DOHH2 (cell line): Measurements from ENCODE around the gene ANKRD13B.

Source experiments
- H3F3A ChIP-seq: fragments of 200-600 bp; sonication (generic), shearing (Covaris generic); 2 replicates; pipeline ENCODE4 v1.6.0; 2016; ENCODE audit warnings: antibody characterized with exemption, mild to moderate bottlenecking; ENCODE audit not compliant: control insufficient read depth, insufficient read depth
- H3K27ac ChIP-seq: fragments of 200-600 bp; sonication (generic); 2 replicates; pipeline ENCODE4 v1.5.1; 2014; ENCODE audit warnings: low read depth, mild to moderate bottlenecking, low read length, moderate library complexity
- H3K27me3 ChIP-seq: fragments of 200-600 bp; sonication (generic); 2 replicates; pipeline ENCODE4 v1.6.1; 2014; ENCODE audit warnings: mild to moderate bottlenecking, low read length, mixed read lengths; ENCODE audit not compliant: control insufficient read depth
- H3K36me3 ChIP-seq: fragments of 200-600 bp; sonication (generic); 2 replicates; pipeline ENCODE4 v1.6.1; 2014; ENCODE audit warnings: mild to moderate bottlenecking, low read length, moderate library complexity, mixed read lengths; ENCODE audit not compliant: control insufficient read depth
- H3K4me1 ChIP-seq: fragments of 200-600 bp; sonication (generic); 2 replicates; pipeline ENCODE4 v1.6.1; 2014; ENCODE audit warnings: mild to moderate bottlenecking, low read length, mixed read lengths; ENCODE audit not compliant: control insufficient read depth
- H3K4me2 ChIP-seq: fragments of 200-600 bp; sonication (generic); 2 replicates; pipeline ENCODE4 v1.6.0; 2014; ENCODE audit warnings: mild to moderate bottlenecking, low read length, moderate library complexity
- H3K4me3 ChIP-seq: fragments of 200-600 bp; sonication (generic); 2 replicates; pipeline ENCODE4 v1.5.1; 2014; ENCODE audit warnings: mild to moderate bottlenecking, low read length, mixed read lengths
- H3K79me2 ChIP-seq: fragments of 200-600 bp; sonication (generic); 2 replicates; pipeline ENCODE4 v1.6.1; 2014; ENCODE audit warnings: mild to moderate bottlenecking, low read length, mixed read lengths; ENCODE audit not compliant: control insufficient read depth
- H3K9me2 ChIP-seq: fragments of 200-600 bp; sonication (generic); replicated peaks from 2 replicates; pipeline ENCODE4 v1.6.1; 2014; ENCODE audit warnings: mild to moderate bottlenecking, low read length, mixed read lengths; ENCODE audit not compliant: control insufficient read depth
- H3K9me3 ChIP-seq: fragments of 200-600 bp; sonication (generic); 2 replicates; pipeline ENCODE4 v1.6.1; 2014; ENCODE audit warnings: antibody characterized with exemption, low read length, mixed read lengths; ENCODE audit not compliant: control insufficient read depth, insufficient read depth
- H4K20me1 ChIP-seq: fragments of 200-600 bp; sonication (generic); 2 replicates; pipeline ENCODE4 v1.6.0; 2014; ENCODE audit warnings: low read depth, mild to moderate bottlenecking, antibody characterized with exemption, low read length, moderate library complexity; ENCODE audit not compliant: control insufficient read depth, insufficient read depth
- CTCF ChIP-seq: fragments of 200-600 bp; sonication (generic); IDR thresholded peaks from one replicate; pipeline ENCODE4 v1.5.1; 2014; ENCODE audit warnings: antibody characterized with exemption, mild to moderate bottlenecking, low read depth, low read length; ENCODE audit not compliant: poor library complexity, severe bottlenecking
- EZH2phosphoT487 ChIP-seq: fragments of 200-600 bp; sonication (generic); IDR thresholded peaks from 2 replicates; pipeline ENCODE4 v1.6.1; 2017; ENCODE audit warnings: borderline replicate concordance, mild to moderate bottlenecking, antibody characterized with exemption, low read length, moderate library complexity, mixed read lengths

Gene ANKRD13B

DNA sequence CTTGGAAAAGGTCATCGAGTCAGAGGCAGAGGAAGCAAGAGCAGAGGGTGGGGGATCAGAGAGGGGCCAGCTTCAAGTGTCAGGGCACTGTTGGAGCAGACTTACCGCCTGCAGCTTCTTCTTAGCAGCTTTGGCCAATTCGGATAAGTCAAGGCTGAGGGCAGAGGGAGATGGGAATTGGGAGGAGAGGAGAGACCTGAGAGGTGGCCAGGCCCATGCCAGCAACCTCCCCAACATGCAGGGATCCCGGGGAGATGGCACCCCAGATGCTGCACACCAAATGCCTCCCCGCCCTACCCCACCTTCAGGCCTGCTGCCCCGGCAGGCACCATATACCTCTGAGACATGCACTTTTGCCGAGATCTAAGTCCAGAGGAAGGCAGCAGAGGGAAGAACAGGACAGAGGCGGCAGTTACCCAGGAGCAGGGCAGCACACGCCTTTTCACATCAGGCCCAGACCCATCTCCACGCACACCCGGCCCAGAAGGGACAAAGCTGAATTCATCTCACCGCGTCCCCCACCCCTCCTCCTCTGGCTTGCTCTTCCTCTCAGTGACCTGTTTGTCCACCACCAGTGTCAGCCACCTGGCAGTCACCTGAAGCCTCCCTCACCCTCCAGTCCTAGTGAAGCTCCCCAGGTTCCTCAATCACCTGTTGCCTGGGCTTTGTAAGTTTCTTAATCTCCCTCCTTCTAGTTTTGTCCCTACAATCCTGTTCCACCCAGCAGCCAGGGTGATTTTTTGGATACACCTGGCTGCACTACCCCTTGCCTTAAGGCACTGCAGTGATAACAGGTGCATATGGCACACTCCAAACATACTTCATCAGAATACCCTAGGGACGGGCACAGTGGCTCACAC is 14.1 kb upstream of the ANKRD13B start:
- Histone ChIP-seq H3K9me2 (no peaks in the 10 kb centered on the region), H3K36me3 (peaks cover 92% of the 10 kb centered on the region), H3F3A (no peaks in the 10 kb centered on the region), H4K20me1 (no peaks in the 10 kb centered on the region), H3K27me3 (no peaks in the 10 kb centered on the region), H3K4me3 (no peak overlapping the region), H3K4me1 (peaks cover 21% of the 10 kb centered on the region), H3K4me2 (no peak overlapping the region), H3K9me3 (no peaks in the 10 kb centered on the region), H3K79me2 (peaks cover 14% of the 10 kb centered on the region), H3K27ac (no peak overlapping the region)
- TF ChIP-seq EZH2phosphoT487 (no peak), CTCF (no peak)

- H3K36me3 ChIP-seq: peaks cover 82% of the 10 kb centered on the region
- H3K4me2 ChIP-seq: no peak overlapping the region
Observed at GRCh38 chr17:29579866-29580771, 12.8 kb upstream of the ANKRD13B start.

GRCh38 chr17:29581583-29582253 is 11.2 kb upstream of the ANKRD13B start:
- Histone ChIP-seq H3K9me2 (no peaks in the 10 kb centered on the region), H3K27me3 (no peaks in the 10 kb centered on the region), H3K9me3 (no peaks in the 10 kb centered on the region), H3K36me3 (peaks cover 66% of the 10 kb centered on the region), H3K4me1 (peaks cover 41% of the 10 kb centered on the region), H3K27ac (no peak overlapping the region), H3F3A (no peaks in the 10 kb centered on the region), H3K79me2 (peaks cover 42% of the 10 kb centered on the region), H3K4me3 (no peak overlapping the region), H3K4me2 (no peak overlapping the region), H4K20me1 (peaks cover 11% of the 10 kb centered on the region)
- no peak for TF ChIP-seq CTCF
- TF ChIP-seq EZH2phosphoT487: no peak

More at GRCh38 chr17:29579866-29580771, 12.8 kb upstream of the ANKRD13B start:
- peak; percentile 95 for TF ChIP-seq CTCF
- no peak for TF ChIP-seq EZH2phosphoT487
- Histone ChIP-seq H3F3A (no peaks in the 10 kb centered on the region), H3K9me2 (no peaks in the 10 kb centered on the region), H4K20me1 (peaks cover 7% of the 10 kb centered on the region), H3K4me3 (no peak overlapping the region), H3K4me1 (peaks cover 30% of the 10 kb centered on the region), H3K79me2 (peaks cover 26% of the 10 kb centered on the region), H3K27ac (no peak overlapping the region), H3K27me3 (no peaks in the 10 kb centered on the region), H3K9me3 (no peaks in the 10 kb centered on the region)
